Left ventricle myocardium inferior (tissue), 1 donor: ENCODE data around the gene ACY1. TPM values are rescaled to one million over a fixed set of nuclear protein-coding genes. Genes with fewer than 3 reads are reported as not detected.

ENCODE experiments used
- DNase-seq: peaks from one replicate; pipeline ENCODE4 v3.0.0-alpha.2; 2020
- H3K27ac ChIP-seq: fragments of 200-600 bp; replicated peaks from 2 replicates; pipeline ENCODE4 v1.8.0; 2021
- H3K27me3 ChIP-seq: fragments of 200-600 bp; 2 replicates; pipeline ENCODE4 v1.8.0; 2021; ENCODE audit warnings: low read depth
- H3K36me3 ChIP-seq: fragments of 200-600 bp; 2 replicates; pipeline ENCODE4 v1.8.0; 2021
- H3K4me1 ChIP-seq: fragments of 200-600 bp; 2 replicates; pipeline ENCODE4 v1.8.0; 2021
- H3K4me3 ChIP-seq: fragments of 200-600 bp; 2 replicates; pipeline ENCODE4 v1.8.0; 2021; ENCODE audit warnings: mild to moderate bottlenecking, moderate library complexity
- H3K9me3 ChIP-seq: fragments of 200-600 bp; replicated peaks from 2 replicates; pipeline ENCODE4 v1.8.0; 2021
- intact Hi-C: fragments of 100-400 bp; cut with micrococcal nuclease; formaldehyde crosslinking; loops from one replicate; pipeline ENCODE4 v1.11.0; 2022
- total RNA-seq: library from RNA; stranded (reverse); fragmentation: NEBNext Ultra II Directional; extraction: Animal tissue kit (Norgen Biotek cat#: 25700); gene quantifications from one replicate; pipeline ENCODE4 v1.2.1, GENCODE V29; 2021
- TF ChIP-seq, protein P1 (sequence below): fragments of 200-600 bp; IDR thresholded peaks from 2 replicates; pipeline ENCODE4 v1.8.0; 2021; ENCODE audit warnings: antibody characterized with exemption, mild to moderate bottlenecking, borderline replicate concordance
- donor health status: DM: no; HTN: yes; CAD: no; lungs with severe emphysema.

ACY1 gene
- total RNA-seq, 1 donor from 2014 or later = 20.2 TPM

DNA sequence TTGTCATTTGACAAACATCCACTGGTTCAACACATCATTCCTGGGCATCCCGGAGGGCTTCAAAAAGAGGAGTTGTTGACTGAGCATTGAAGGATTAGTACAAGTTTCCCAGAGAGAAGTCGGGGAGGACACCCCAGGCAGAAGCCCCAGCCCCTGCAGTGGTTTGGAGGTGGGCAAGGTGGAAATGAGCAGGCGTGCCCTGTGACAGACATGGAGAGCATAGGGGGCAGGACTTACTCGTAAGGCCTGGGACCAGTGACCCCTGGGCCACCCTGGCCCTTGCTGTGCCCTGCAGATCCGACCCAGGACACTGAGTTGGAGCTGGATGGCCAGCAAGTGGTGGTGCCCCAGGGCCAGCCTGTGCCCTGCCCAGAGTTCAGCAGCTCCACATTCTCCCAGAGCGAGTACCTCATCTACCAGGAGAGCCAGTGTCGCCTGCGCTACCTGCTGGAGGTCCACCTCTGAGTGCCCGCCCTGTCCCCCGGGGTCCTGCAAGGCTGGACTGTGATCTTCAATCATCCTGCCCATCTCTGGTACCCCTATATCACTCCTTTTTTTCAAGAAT lies 35.2 kb upstream of the ACY1 start:
- Histone ChIP-seq H3K27ac (no peak overlapping the region), H3K4me3 (no peak overlapping the region), H3K9me3 (no peaks in the 10 kb centered on the region), H3K36me3 (peaks cover 38% of the 10 kb centered on the region), H3K4me1 (peaks cover 7% of the 10 kb centered on the region), H3K27me3 (no peaks in the 10 kb centered on the region)
- intact Hi-C loops = no loop called here
- TF ChIP-seq, protein P1, sequence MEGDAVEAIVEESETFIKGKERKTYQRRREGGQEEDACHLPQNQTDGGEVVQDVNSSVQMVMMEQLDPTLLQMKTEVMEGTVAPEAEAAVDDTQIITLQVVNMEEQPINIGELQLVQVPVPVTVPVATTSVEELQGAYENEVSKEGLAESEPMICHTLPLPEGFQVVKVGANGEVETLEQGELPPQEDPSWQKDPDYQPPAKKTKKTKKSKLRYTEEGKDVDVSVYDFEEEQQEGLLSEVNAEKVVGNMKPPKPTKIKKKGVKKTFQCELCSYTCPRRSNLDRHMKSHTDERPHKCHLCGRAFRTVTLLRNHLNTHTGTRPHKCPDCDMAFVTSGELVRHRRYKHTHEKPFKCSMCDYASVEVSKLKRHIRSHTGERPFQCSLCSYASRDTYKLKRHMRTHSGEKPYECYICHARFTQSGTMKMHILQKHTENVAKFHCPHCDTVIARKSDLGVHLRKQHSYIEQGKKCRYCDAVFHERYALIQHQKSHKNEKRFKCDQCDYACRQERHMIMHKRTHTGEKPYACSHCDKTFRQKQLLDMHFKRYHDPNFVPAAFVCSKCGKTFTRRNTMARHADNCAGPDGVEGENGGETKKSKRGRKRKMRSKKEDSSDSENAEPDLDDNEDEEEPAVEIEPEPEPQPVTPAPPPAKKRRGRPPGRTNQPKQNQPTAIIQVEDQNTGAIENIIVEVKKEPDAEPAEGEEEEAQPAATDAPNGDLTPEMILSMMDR = no peak
- no peak for DNase-seq

DNA sequence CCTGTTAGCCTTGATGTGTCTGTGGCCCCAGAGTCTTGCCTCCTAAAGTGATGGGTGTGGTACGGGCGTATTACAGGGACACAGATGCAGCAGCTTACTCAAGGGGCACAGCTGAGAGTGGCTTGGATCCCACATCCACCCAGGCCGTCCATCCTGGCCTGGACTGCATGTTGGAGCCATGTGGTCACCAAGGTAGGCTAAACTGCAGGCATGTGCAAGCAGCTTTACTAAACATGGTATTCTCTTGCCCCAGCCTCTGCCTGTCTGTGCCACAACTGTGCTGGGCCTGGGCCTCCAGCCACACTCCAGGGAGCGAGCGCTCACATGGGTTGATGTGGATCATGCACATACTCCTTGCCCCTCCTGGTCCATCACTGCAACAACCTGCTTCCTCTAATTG lies 34.2 kb upstream of the ACY1 start:
- Histone ChIP-seq H3K4me1 (no peaks in the 10 kb centered on the region), H3K27ac (no peak overlapping the region), H3K27me3 (no peaks in the 10 kb centered on the region), H3K36me3 (peaks cover 36% of the 10 kb centered on the region), H3K9me3 (no peaks in the 10 kb centered on the region), H3K4me3 (no peak overlapping the region)
- DNase-seq = no peak
- TF ChIP-seq, protein P1 = no peak
- intact Hi-C loops = no loop called here

DNA sequence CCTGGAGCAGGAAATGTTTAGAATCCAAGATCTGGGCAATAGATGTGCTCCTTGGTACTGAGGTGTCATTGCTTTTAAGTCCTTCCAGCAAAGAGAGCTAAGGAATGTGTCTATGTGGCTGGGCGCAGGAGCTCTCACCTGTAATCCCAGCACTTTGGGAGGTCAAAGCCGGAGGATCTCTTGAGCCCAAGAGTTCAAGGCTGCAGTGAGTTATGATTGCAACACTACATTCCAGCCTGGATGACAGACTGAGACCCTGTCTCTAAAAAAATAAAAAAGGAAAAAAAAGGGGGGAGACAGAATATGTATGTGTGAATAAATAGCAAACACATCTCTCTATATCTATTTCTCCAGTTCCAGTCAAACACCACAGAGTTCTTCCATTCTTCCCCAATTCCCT lies 32.4 kb upstream of the ACY1 start:
- Histone ChIP-seq H3K9me3 (no peaks in the 10 kb centered on the region), H3K36me3 (peaks cover 21% of the 10 kb centered on the region), H3K4me3 (no peak overlapping the region), H3K27me3 (no peaks in the 10 kb centered on the region), H3K4me1 (peaks cover 10% of the 10 kb centered on the region), H3K27ac (no peak overlapping the region)
- TF ChIP-seq, protein P1 = no peak
- intact Hi-C loops = no loop called here
- no peak for DNase-seq

DNA sequence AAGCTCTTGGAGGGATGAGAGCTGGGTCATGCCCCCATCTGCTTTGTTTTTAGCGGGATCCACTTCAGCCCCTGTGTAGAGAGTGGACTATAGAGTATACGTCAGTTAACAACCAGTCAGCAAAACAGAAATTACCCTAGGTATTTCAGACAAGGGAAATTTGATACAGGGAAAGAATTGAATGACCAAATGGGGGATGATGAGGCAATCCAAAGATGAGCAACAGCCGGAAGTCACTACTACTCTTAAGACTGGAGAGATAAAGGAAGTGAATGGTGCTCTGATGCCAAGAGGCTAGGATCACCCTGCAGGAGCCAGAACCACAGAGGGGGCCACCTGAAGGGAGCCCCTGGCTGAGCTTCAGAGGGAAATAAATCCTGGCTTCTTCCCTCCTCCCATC lies 29.9 kb upstream of the ACY1 start:
- no peaks in the 10 kb centered on the region for H3K27me3 ChIP-seq
- no peak overlapping the region for H3K4me3 ChIP-seq
- no peak for DNase-seq
- TF ChIP-seq, protein P1 = no peak
- intact Hi-C loops = no loop called here
- H3K36me3 ChIP-seq = peaks cover 20% of the 10 kb centered on the region
- H3K27ac ChIP-seq = no peak overlapping the region
- H3K9me3 ChIP-seq = no peaks in the 10 kb centered on the region
- peaks cover 19% of the 10 kb centered on the region for H3K4me1 ChIP-seq

DNA sequence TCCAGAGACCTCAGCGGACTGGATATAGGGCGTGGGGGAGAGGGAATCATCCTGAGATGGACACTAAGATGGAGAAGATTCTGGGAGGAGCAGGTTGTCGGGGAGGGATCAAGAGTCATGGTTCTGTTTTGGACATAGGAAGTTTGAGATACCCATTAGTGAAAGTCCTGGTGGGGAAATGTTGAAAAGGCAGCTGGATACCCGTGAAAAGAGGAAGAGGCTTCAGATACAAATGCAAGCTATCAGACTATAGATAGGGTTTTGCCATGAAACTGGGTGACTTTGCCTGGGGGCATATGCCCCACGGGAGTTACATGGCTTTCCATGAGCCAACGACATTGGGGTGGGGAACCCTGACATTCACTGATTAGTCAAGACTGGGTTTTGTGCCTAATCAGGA lies 29.2 kb upstream of the ACY1 start:
- H3K27me3 ChIP-seq = no peaks in the 10 kb centered on the region
- H3K4me1 ChIP-seq = peaks cover 19% of the 10 kb centered on the region
- H3K36me3 ChIP-seq = peaks cover 23% of the 10 kb centered on the region
- no peak overlapping the region for H3K27ac ChIP-seq
- H3K9me3 ChIP-seq = no peaks in the 10 kb centered on the region
- DNase-seq = no peak
- TF ChIP-seq, protein P1 = no peak
- H3K4me3 ChIP-seq = no peak overlapping the region
- intact Hi-C loops = no loop called here

DNA sequence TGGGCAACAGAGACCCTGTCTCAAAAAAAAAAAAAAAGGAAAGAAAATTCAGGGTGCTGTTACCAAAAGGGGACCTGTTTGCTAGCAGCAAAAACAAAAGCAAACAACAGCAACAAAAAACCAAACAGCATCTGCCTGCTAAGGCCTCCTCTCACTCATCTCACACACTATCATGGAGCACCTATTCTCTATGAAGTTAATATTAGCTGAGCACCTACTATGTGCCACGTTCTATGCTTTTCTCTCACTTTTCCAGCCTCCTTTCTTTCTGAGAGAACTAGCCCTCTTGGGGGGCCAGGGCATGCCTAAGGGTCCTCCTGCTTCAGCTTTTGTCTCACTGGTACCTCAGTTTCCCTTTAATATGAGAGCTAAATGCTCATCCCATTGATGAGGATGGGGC lies 28.6 kb upstream of the ACY1 start:
- Histone ChIP-seq H3K4me1 (peaks cover 19% of the 10 kb centered on the region), H3K36me3 (peaks cover 26% of the 10 kb centered on the region), H3K27ac (no peak overlapping the region), H3K27me3 (no peaks in the 10 kb centered on the region), H3K9me3 (no peaks in the 10 kb centered on the region), H3K4me3 (no peak overlapping the region)
- TF ChIP-seq, protein P1 = no peak
- no peak for DNase-seq
- intact Hi-C loops = no loop called here
